Coronary artery (tissue), 2 donors: ENCODE data around the gene LITAF.
A peak's percentile ranks its signal among the peaks of the same experiment; 100 is the strongest.
"Not testable (repeated sequence)": the region's sequence is repeated elsewhere in the genome, so short reads cannot be mapped to it uniquely, and the experiment has no call there.

ENCODE experiments used
- DNase-seq: peaks from one replicate; pipeline ENCODE4 v3.0.0-alpha.2; 2017; ENCODE audit warnings: low spot score
- H3K27ac ChIP-seq, 2 donors: fragments of 200-600 bp; sonication (generic); one replicate each; pipeline ENCODE4 v1.5.1; 2016 to 2019
- H3K4me3 ChIP-seq: fragments of 200-600 bp; sonication (generic); 2 replicates; pipeline ENCODE4 v1.5.1; 2016; ENCODE audit warnings: mild to moderate bottlenecking, moderate library complexity
- CTCF ChIP-seq: fragments of 200-600 bp; sonication (generic); IDR thresholded peaks from one replicate; pipeline ENCODE4 v1.5.1; 2019; ENCODE audit warnings: antibody characterized with exemption

LITAF gene

GRCh38 chr16:11601425-11601824 lies 14.7 kb upstream of the LITAF start:
- no peak for DNase-seq
- TF ChIP-seq CTCF, result no peak

GRCh38 chr16:11599579-11599978 lies 12.9 kb upstream of the LITAF start:
- no peak for TF ChIP-seq CTCF
- Histone ChIP-seq H3K27ac (peak overlapping the region in 1 of 2 donors; percentile 86), H3K4me3 (no peak overlapping the region)
- DNase-seq, result no peak

More at GRCh38 chr16:11601425-11601824, 14.7 kb upstream of the LITAF start:
- no peak overlapping the region for H3K4me3 ChIP-seq
- no peak overlapping the region for H3K27ac ChIP-seq

GRCh38 chr16:11597235-11598095 lies 10.7 kb upstream of the LITAF start:
- DNase-seq, result no peak
- Histone ChIP-seq H3K4me3 (no peak overlapping the region), H3K27ac (peak overlapping the region; percentile 74 to 86)
- TF ChIP-seq CTCF, result no peak

- H3K27ac ChIP-seq, result peak overlapping the region; percentile 74 to 86
- DNase-seq, result no peak
- no peak overlapping the region for H3K4me3 ChIP-seq
- no peak for TF ChIP-seq CTCF
Observed at GRCh38 chr16:11596572-11597226, 10.0 kb upstream of the LITAF start.

GRCh38 chr16:11593581-11593980 lies 6.9 kb upstream of the LITAF start:
- TF ChIP-seq CTCF, result no peak
- no peak for DNase-seq
- Histone ChIP-seq H3K4me3 (no peak overlapping the region), H3K27ac (no peak overlapping the region)

GRCh38 chr16:11593076-11593475 lies 6.4 kb upstream of the LITAF start:
- not testable (repeated sequence) for H3K27ac ChIP-seq, H3K4me3 ChIP-seq, DNase-seq

- H3K4me3 ChIP-seq, H3K27ac ChIP-seq, DNase-seq: not testable (repeated sequence)
Observed at GRCh38 chr16:11591630-11592029, 4.9 kb upstream of the LITAF start.

GRCh38 chr16:11589198-11589550 lies 2.5 kb upstream of the LITAF start:
- Histone ChIP-seq H3K4me3 (no peak overlapping the region), H3K27ac (no peak overlapping the region)
- DNase-seq, result no peak
- no peak for TF ChIP-seq CTCF
